NCI-H2196 treated with DMSO at 0.1 percent for 48 hours (cell line): ENCODE results near the gene NECAB2.
"Not testable (repeated sequence)": the region's sequence is repeated elsewhere in the genome, so short reads cannot be mapped to it uniquely, and the experiment has no call there.

ENCODE experiments used
- DNase-seq: peaks from one replicate; lab custom pipeline; 2025; ENCODE audit not compliant: unreplicated experiment; lab: John Stamatoyannopoulos, UW

Gene NECAB2

GRCh38 chr16:83935858-83936255 is 32.2 kb upstream of the NECAB2 start:
- no peak for DNase-seq

DNA sequence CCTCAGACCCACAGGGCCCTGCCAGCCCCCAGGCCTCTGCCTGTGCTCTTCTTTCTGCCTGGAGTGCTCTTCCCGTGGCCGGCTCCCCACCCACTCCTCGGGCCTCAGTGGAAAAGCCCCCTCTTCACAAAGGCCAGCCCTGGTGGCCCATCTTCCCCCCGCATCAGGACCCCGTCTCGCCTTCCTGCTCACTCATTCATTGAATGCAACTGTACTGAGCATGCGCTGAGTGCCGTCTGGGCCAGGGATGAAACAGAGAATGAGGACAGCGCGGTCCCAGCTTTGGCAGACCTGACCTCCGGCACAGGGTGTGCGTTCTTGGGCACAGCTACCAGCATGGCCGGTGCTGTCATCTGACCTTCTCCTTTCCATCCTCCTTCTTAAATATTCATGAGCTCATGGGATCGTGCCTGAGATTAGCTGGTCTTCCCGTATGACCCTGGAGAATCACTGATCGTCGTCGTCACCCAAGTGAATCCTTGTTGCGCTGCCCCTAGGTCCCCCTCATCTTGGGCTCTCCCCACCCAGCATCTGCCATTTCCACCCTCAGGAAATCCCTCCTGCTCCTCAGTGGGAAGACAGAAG is 31.4 kb upstream of the NECAB2 start:
- DNase-seq: no peak

DNA sequence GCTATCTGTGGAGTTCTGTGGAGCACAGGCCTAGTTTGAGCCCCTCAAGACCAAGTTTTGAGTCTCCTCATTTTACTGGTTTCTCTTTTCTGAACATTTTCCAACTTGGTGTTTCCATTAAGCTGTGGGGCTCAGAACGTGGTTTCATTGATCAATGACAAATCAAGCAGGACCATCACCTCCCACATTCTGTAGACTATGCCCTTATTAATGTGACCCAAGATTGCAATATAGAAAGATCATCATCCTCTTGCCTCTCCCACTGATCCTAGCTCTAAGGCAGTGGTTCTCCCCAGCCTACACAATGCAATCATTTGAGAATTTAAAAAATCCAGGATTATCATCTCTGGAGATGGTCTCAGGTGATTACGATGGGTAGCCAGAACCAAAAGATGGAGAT is 30.8 kb upstream of the NECAB2 start:
- no peak for DNase-seq

DNA sequence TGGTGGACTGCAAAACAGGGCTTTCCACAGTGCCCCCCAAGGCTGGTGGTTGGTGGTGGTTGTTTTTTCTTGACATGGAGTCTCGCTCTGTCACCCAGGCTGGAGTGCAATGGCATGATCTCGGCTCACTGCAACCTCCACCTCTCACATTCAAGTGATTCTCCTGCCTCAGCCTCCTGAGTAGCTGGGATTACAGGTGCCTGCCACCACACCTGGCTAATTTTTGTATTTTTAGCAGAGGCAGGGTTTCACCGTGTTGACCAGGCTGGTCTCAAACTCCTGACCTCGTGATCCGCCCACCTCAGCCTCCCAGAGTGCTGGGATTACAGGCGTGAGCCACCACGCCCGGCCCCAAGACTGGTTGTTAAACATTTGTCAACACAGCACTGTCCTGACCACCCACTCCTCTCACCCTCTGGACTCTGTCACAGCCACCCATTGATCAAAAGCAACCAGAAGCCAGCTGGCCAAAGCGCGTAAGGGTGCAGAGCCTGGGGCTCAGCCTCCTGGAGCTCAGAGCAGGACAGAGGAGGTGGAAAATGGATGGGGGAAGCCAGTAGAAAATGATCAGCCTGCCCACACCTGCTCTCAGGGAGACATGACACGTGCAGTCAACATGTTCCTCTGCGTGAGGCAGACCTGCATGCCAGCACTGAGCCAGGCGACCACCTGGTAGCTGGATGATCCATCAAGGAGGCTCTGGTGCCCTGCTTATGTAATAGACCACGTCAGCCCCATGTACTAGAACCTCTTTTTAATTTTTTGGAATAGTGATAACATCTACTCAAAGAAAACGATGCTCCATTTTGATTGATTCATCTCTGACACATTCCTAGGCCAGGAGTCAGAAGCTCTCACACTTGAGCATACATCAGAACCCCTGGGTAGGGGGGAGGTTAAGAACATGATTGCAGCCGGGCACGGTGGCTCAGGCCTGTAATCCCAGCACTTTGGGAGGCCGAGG is 29.8 kb upstream of the NECAB2 start:
- DNase-seq: no peak

GRCh38 chr16:83939266-83939855 is 28.7 kb upstream of the NECAB2 start:
- no peak for DNase-seq

DNA sequence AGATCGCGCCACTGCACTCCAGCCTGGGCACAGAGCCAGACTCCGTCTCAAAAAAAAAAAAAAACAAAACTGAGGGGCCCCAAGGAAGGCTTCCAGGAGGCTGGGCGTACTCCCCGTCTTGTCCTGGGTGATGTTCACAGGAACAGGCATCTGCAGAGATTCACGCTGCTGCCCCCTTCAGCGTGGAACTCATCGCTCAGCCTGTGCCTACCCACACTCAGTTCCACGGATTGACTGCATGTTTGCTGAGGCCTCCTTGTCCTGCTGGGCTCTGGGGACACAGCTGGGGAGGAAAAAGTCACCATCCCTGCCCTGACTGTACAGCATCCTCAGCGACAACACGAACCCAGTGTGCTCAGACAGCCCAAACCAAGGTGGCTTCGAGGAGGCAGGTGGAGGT is 27.9 kb upstream of the NECAB2 start:
- no peak for DNase-seq

GRCh38 chr16:83940630-83941378 is 27.2 kb upstream of the NECAB2 start:
- no peak for DNase-seq

DNA sequence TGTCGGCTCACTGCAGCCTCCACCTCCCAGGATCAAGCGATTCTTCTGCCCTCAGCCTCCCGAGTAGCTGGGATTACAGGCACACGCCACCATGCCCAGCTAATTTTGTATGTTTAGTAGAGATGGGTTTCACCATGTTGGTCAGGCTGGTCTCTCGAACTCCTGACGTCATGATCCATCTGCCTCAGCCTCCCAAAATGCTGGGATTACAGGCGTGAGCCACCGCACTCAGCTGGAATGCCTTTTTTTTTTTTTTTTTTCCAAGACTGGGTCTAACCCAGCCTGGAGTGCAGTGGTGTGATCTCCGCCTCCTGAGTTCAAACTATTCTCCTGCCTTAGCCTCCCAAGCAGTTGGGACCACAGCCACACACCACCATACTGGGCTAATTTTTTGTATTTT is 26.5 kb upstream of the NECAB2 start:
- DNase-seq: not testable (repeated sequence)

DNA sequence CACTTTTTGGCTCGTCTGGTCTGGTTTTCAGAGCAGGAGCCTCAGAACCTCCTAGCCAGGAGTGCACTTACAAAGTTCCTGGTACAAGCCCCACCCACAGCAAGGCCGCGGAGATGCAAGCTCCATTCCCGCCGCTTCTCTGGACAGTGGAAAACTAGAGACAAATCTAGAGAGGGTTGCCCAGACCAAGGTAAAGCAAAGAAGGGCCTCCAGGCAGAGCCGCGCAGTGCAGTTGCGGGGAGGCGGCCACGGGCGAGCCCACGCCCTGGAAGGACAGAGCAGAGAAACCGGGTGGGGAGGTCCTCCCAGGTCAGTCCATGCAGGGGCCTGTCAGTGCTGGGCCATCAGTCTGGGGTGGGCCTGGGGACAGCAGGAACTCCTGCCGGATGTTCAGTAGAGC is 26.0 kb upstream of the NECAB2 start:
- no peak for DNase-seq

- no peak for DNase-seq
Observed at GRCh38 chr16:83942815-83943515, 25.1 kb upstream of the NECAB2 start.

- DNase-seq: no peak
Observed at GRCh38 chr16:83943516-83944050, 24.5 kb upstream of the NECAB2 start.

GRCh38 chr16:83945587-83945986 is 22.5 kb upstream of the NECAB2 start:
- DNase-seq: no peak

DNA sequence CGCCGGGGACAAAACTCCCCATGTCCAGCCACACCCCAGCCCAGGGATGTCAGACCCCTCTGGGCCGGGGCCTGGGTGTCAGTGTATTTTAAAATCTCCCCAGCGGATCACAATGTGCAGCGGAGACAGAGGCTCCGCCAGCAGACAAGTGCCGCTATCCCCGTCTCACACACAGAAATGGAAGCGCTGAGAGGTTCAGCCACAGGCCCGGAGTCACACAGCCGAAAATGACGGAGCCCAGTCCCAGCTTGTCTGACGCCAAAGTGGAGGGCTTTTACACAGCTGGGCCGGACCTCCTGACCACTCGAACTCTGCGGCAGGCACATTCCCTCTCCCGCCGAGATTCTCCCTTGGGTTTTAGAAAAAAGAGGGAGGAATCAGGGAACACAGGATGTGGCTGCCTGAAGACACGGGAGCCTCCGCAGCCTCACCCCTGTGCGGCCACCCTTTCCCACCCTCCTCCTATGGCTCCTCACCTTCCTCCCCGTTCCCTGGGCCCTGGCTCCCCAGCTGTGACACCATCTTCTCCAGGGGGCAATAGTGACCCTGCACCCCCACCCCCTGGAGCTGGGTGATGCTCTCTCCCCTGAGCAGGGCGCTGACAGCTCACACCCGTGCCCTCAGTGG is 21.8 kb upstream of the NECAB2 start:
- no peak for DNase-seq

DNA sequence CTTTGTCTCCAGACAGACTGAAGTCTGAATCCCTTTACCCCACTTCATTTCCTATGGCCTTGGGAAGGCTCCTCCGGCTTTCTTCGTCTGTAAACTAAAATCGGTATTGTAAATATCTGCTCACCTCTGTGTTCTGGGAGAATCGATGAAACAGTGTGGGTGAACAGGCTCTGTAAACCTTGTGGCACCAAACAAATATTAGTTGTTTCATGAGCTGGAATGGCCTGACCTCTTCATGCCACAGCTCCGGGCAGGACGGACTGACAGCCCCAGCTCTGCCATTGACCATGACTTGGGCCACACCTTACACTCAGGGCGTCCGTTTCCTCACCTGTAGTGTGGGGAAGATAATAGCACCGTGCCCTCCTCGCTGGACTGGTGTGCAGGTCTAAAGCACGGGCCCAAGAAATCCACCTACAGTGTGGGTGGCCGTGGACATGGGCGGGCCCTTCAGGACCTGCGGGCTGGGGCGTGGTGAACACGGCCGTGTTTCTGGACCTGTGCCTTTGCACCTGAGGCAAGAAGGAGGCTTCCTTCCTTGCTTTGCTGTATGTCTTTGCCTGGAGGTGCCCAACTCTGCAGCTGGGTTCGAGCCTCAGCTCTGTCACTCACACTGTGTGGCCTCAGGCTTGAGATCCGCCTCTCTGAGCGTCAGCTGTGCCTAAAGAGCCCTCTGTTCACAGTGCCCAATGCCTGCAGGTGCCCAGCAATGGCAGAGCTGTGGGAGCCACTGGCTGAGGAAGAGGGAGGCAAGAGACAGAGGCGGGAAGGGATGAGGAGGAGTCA is 21.1 kb upstream of the NECAB2 start:
- no peak for DNase-seq

DNA sequence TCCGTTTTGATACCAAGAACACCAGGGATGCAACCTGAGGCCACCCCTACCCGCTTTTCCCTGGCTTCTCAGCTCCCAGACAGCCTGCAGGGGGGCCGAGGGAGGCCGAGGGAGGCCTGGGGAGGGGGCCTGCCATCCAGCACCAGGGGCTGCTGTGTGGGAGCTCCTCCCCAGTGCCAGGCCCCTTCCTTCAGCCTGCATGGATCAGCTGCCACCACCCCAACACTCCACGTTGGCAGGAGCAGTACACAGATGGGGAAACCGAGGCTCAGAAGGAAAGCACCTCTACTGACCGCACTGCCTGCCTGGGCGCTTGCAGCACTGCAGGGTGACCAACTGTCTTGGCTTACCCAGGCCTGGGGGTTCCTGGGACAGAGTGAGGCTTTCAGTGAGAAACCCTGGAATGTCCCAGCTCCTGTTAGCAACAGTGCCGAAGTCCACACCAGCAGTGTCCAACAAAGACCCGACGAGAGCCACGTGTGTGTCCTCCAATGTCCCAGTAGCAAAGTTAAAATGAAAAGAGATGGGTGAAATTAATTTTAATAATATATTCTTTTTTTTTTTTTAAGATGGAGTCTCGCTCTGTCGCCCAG is 20.3 kb upstream of the NECAB2 start:
- DNase-seq: no peak

DNA sequence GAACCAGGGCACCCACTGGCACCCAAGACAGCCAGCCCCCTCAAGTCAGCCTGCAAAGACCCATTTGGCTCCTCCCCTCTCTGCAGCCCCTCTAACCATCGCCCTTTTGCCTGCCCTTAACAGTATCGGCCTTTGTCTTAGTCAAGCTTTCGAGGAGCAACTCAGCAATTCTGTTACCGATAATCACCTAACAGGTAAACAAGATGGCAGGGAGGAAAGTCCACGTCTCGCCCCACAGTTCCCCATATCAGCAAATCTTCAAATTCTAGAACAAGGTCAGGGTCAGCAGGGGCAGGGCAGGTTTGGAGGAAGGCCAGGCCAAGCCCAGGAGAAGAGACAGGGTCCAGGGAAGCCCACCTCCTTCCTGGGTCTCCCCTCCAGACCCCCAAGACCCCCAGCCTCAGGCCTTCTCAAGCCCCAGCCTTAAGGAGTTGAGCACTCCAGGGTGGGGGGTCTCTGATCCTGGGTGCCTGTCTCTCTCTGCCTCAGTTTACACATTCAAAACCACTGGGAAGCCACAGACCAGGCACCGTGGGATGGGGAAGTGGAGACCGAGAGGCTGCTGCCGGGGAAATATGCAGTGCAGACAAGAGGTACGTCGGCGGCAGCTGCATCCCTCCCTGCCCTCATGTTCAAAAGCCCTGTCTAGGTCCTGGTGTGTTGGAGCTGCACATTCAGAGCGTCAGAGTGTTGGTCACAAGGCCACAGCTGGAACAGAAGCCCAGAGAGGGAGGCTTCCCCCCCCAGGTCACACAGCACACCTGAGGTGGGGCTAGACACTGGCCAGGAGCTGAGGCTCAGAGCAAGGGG is 18.9 kb upstream of the NECAB2 start:
- DNase-seq: no peak

DNA sequence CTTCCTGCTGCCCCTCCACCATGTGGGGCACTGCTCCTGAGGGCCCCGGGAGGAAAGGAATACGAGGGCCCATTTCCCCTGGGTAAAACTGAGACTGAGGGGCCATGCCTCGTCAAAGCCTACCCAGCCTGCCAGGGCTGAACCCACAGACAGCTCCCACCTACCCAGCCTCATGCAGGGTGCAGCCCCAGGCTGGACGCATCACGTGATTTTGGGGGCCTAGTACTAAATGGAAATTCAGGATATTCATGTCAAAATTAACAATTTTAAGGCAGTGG is 18.4 kb upstream of the NECAB2 start:
- no peak for DNase-seq

DNA sequence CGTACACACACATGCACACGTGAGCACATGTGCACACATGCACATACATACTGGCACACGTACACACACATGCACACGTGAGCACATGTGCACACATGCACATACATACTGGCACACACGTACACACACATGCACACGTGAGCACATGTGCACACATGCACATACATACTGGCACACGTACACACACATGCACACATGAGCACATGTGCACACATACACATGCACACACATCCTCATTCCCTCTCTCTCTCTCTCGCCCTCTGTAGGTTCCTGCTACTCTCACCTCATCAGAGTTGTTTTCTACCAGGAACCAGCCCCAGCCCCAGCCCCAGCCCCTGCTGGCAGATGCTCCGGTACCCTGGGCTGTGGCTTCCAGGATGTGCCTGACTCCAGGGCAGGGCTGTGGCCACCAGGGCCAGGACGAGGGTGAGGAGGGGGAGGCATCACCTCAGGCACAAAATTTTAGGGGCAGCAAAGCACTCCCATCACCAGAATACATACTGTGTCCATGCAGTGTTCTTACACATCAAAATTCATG is 17.1 kb upstream of the NECAB2 start:
- DNase-seq: not testable (repeated sequence)
